K562 (cell line): Measurements from ENCODE around the gene LIG3. TPM values are rescaled to one million over a fixed set of nuclear protein-coding genes. Genes with fewer than 3 reads are reported as not detected.

ENCODE experiments used
- BCOR ChIP-seq: fragments of 450-650 bp; IDR thresholded peaks from 2 replicates; pipeline ENCODE4 v1.6.1; 2016
- CBX8 ChIP-seq: fragments of 200-600 bp; sonication (generic); IDR thresholded peaks from 2 replicates; pipeline ENCODE4 v1.6.1; 2012; ENCODE audit warnings: borderline replicate concordance, mixed run types, low read depth, mild to moderate bottlenecking, moderate library complexity, mixed read lengths, low read length, control low read depth, inconsistent platforms; ENCODE audit not compliant: poor library complexity, severe bottlenecking; ENCODE audit errors: extremely low read depth
- CTCFL ChIP-seq: IDR thresholded peaks from 2 replicates; pipeline ENCODE4 v1.6.1; 2011; ENCODE audit warnings: borderline replicate concordance, low read depth, mild to moderate bottlenecking, moderate library complexity, low read length; ENCODE audit not compliant: insufficient read depth, poor library complexity, severe bottlenecking
- MTA2 ChIP-seq: fragments of 450-650 bp; IDR thresholded peaks from 2 replicates; pipeline ENCODE4 v1.6.1; 2016; ENCODE audit warnings: low read depth
- RB1 ChIP-seq: fragments of 450-650 bp; IDR thresholded peaks from 2 replicates; pipeline ENCODE4 v1.6.1; 2017; ENCODE audit warnings: low read depth, mild to moderate bottlenecking
- SREBF1 ChIP-seq: fragments of 150-350 bp; IDR thresholded peaks from 2 replicates; pipeline ENCODE4 v1.6.1; 2014; ENCODE audit warnings: antibody characterized with exemption, low read depth, low read length, borderline replicate concordance
- TRIM25 ChIP-seq: fragments of 450-650 bp; IDR thresholded peaks from 2 replicates; pipeline ENCODE4 v1.7.0; 2016; ENCODE audit warnings: borderline replicate concordance
- ZNF57 ChIP-seq: fragments of 450-650 bp; formaldehyde crosslinking; IDR thresholded peaks from 2 replicates; pipeline ENCODE4 v1.4.0; 2020; ENCODE audit warnings: mild to moderate bottlenecking, moderate library complexity
- polyA plus RNA-seq, 8 experiments: library from polyadenylated mRNA; depleted of rRNA in 4 of 8; stranded (reverse) in 5 of 8; unstranded in 3 of 8; fragments of >200 nt; fragmentation: Nextera tagmentation in 2 of 8; fragmentation: Illumina TruSeq in 1 of 8; extraction: Ambion mirVana in 2 of 8; extraction: Trizol in 1 of 8; gene quantifications; 2 replicates each; pipeline versions ENCODE4 v1.2.1 to v1.2.3, GENCODE V29; 2011 to 2014; ENCODE audit warnings: inconsistent platforms in 1 of 8, missing spikeins in 1 of 8
- total RNA-seq, 7 experiments: library from RNA; depleted of rRNA in 6 of 7; stranded (reverse); fragments of >200 nt in 6 of 7; fragmentation: Illumina TruSeq in 2 of 7; extraction: Trizol in 2 of 7; gene quantifications; 2 replicates each; pipeline versions ENCODE4 v1.2.1 to v1.2.3, GENCODE V29; 2011 to 2021; ENCODE audit warnings: low replicate concordance in 1 of 7
- TF ChIP-seq, protein P1 (sequence below): fragments of 450-650 bp; IDR thresholded peaks from 2 replicates; pipeline ENCODE4 v1.6.1; 2017; ENCODE audit warnings: antibody characterized with exemption, mild to moderate bottlenecking
- TF ChIP-seq, protein P2 (sequence below): sonication (generic); formaldehyde crosslinking; IDR thresholded peaks from 2 replicates; pipeline ENCODE4 v1.8.1; 2023; ENCODE audit warnings: missing genetic modification reagents, mild to moderate bottlenecking, borderline replicate concordance

Gene LIG3
- total and polyA plus RNA-seq, 9 of the 15 experiments (the other 6 are each of a cell fraction or from before 2014, with no cell fraction given), result 7.6 to 75.0 (median 43.0) TPM

DNA sequence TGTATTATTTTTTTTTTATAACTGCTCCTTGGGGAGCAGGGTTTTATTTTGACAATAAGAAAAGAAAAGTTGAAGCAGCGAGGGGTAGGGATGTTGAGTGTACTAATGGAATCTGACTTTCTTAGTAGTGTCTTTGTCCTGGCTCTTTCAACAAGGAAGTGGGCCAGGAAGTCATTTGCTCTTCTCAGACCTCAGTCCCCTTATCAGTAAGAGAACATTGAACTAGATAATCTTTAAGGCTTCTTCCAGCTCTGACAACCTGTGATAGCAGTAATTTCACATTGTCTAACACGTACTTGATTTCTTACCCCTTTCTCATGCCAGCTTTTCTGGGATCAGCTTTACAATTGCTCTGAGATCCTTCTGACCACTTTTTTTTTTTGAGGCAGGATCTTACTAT, 8.3 kb downstream of the LIG3 start (continued):
- TF ChIP-seq, protein P1, sequence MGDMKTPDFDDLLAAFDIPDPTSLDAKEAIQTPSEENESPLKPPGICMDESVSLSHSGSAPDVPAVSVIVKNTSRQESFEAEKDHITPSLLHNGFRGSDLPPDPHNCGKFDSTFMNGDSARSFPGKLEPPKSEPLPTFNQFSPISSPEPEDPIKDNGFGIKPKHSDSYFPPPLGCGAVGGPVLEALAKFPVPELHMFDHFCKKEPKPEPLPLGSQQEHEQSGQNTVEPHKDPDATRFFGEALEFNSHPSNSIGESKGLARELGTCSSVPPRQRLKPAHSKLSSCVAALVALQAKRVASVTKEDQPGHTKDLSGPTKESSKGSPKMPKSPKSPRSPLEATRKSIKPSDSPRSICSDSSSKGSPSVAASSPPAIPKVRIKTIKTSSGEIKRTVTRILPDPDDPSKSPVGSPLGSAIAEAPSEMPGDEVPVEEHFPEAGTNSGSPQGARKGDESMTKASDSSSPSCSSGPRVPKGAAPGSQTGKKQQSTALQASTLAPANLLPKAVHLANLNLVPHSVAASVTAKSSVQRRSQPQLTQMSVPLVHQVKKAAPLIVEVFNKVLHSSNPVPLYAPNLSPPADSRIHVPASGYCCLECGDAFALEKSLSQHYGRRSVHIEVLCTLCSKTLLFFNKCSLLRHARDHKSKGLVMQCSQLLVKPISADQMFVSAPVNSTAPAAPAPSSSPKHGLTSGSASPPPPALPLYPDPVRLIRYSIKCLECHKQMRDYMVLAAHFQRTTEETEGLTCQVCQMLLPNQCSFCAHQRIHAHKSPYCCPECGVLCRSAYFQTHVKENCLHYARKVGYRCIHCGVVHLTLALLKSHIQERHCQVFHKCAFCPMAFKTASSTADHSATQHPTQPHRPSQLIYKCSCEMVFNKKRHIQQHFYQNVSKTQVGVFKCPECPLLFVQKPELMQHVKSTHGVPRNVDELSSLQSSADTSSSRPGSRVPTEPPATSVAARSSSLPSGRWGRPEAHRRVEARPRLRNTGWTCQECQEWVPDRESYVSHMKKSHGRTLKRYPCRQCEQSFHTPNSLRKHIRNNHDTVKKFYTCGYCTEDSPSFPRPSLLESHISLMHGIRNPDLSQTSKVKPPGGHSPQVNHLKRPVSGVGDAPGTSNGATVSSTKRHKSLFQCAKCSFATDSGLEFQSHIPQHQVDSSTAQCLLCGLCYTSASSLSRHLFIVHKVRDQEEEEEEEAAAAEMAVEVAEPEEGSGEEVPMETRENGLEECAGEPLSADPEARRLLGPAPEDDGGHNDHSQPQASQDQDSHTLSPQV, result 0 out of 2 replicates have a peak, but pooled peaks have one; percentile 49
- TF ChIP-seq, protein P2, sequence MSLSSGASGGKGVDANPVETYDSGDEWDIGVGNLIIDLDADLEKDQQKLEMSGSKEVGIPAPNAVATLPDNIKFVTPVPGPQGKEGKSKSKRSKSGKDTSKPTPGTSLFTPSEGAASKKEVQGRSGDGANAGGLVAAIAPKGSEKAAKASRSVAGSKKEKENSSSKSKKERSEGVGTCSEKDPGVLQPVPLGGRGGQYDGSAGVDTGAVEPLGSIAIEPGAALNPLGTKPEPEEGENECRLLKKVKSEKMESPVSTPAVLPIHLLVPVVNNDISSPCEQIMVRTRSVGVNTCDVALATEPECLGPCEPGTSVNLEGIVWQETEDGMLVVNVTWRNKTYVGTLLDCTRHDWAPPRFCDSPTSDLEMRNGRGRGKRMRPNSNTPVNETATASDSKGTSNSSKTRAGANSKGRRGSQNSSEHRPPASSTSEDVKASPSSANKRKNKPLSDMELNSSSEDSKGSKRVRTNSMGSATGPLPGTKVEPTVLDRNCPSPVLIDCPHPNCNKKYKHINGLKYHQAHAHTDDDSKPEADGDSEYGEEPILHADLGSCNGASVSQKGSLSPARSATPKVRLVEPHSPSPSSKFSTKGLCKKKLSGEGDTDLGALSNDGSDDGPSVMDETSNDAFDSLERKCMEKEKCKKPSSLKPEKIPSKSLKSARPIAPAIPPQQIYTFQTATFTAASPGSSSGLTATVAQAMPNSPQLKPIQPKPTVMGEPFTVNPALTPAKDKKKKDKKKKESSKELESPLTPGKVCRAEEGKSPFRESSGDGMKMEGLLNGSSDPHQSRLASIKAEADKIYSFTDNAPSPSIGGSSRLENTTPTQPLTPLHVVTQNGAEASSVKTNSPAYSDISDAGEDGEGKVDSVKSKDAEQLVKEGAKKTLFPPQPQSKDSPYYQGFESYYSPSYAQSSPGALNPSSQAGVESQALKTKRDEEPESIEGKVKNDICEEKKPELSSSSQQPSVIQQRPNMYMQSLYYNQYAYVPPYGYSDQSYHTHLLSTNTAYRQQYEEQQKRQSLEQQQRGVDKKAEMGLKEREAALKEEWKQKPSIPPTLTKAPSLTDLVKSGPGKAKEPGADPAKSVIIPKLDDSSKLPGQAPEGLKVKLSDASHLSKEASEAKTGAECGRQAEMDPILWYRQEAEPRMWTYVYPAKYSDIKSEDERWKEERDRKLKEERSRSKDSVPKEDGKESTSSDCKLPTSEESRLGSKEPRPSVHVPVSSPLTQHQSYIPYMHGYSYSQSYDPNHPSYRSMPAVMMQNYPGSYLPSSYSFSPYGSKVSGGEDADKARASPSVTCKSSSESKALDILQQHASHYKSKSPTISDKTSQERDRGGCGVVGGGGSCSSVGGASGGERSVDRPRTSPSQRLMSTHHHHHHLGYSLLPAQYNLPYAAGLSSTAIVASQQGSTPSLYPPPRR, result no peak
- TF ChIP-seq MTA2 (peak; percentile 44; the same call in 1 of the 2 replicates), RB1 (no peak), BCOR (no peak), CTCFL (no peak), ZNF57 (CRISPR knock-in tag) (no peak), TRIM25 (no peak), SREBF1 (no peak), CBX8 (no peak)
